ENCODE results near the gene SUPT16H. TPM values are rescaled to one million over a fixed set of nuclear protein-coding genes. Genes with fewer than 3 reads are reported as not detected.

Gene SUPT16H
- total and polyA plus RNA-seq, 2 of the 13 experiments (the other 11 are each of a cell fraction or from before 2014, with no cell fraction given) = 77.5 to 230 TPM

- ATAC-seq (peak; percentile 52), FAIRE-seq (no peak), DNase-seq (ENCODE audit: low spot score) (no peak)
- CTCF ChIA-PET (ENCODE audit: low intra/inter-chr PET ratio, low total read pairs) = no interaction called here
- Histone ChIP-seq H3K4me1 (ENCODE audit: insufficient read depth, low read length) (no peaks in the 10 kb centered on the region), H3K9ac (ENCODE audit: insufficient read depth, low read depth, low read length) (no peak overlapping the region), H3K79me2 (ENCODE audit: insufficient read depth, low read length) (no peaks in the 10 kb centered on the region), H3K4me2 (ENCODE audit: low read depth, low read length) (no peak overlapping the region), H4K20me1 (ENCODE audit: insufficient read depth, low read length) (no peaks in the 10 kb centered on the region), H3K9me3 (ENCODE audit: low read length) (no peaks in the 10 kb centered on the region), H3K4me3 (replicated peaks in 1 of 3; ENCODE audit: insufficient read depth in 1 of 3, low read depth in 2 of 3, low read length in 3 of 3) (no peak overlapping the region), H3K36me3 (replicated peaks in 1 of 2; ENCODE audit: control insufficient read depth in 1 of 2, insufficient read depth in 2 of 2, low read length in 2 of 2) (no peaks in the 10 kb centered on the region), H2AFZ (ENCODE audit: low read length) (no peak overlapping the region), H3K27me3 (ENCODE audit: control insufficient read depth in 1 of 2, insufficient read depth in 2 of 2, low read length in 2 of 2) (peaks cover 4 to 19% of the 10 kb centered on the region in 2 experiments; a peak in 2 of 5 replicates), H3K27ac (ENCODE audit: extremely low read length, insufficient read depth, low read length) (no peak overlapping the region)
- intact Hi-C loops (cut with micrococcal nuclease; ENCODE audit: unreplicated experiment) = no loop called here
- no TSS peak for BruUV-seq (replicated peaks)
- POLR2A ChIA-PET = interaction anchor here (1.0 to 1.7 kb wide), 2 partner anchors 18 to 110 kb away, joined by 3 to 4 read pairs; no protein-coding TSS in a partner anchor
- 47% methylated on average over 1 of the region's 1 CpG for WGBS (ENCODE audit: low lambda C conversion rate)
- TF ChIP-seq ZNF350 (CRISPR knock-in tag; IDR thresholded peaks at IDR 0.05; ENCODE audit: borderline replicate concordance, low read depth) (no peak), STAG1 (CRISPR knock-in tag; IDR thresholded peaks at IDR 0.05) (0 out of 2 replicates have a peak, but pooled peaks have one; percentile 16)
- TF ChIP-seq, protein P1, sequence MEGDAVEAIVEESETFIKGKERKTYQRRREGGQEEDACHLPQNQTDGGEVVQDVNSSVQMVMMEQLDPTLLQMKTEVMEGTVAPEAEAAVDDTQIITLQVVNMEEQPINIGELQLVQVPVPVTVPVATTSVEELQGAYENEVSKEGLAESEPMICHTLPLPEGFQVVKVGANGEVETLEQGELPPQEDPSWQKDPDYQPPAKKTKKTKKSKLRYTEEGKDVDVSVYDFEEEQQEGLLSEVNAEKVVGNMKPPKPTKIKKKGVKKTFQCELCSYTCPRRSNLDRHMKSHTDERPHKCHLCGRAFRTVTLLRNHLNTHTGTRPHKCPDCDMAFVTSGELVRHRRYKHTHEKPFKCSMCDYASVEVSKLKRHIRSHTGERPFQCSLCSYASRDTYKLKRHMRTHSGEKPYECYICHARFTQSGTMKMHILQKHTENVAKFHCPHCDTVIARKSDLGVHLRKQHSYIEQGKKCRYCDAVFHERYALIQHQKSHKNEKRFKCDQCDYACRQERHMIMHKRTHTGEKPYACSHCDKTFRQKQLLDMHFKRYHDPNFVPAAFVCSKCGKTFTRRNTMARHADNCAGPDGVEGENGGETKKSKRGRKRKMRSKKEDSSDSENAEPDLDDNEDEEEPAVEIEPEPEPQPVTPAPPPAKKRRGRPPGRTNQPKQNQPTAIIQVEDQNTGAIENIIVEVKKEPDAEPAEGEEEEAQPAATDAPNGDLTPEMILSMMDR (CRISPR knock-in tag; IDR thresholded peaks at IDR 0.05) = 0 out of 2 replicates have a peak, but pooled peaks have one; percentile 8
- TF ChIP-seq, protein P2, sequence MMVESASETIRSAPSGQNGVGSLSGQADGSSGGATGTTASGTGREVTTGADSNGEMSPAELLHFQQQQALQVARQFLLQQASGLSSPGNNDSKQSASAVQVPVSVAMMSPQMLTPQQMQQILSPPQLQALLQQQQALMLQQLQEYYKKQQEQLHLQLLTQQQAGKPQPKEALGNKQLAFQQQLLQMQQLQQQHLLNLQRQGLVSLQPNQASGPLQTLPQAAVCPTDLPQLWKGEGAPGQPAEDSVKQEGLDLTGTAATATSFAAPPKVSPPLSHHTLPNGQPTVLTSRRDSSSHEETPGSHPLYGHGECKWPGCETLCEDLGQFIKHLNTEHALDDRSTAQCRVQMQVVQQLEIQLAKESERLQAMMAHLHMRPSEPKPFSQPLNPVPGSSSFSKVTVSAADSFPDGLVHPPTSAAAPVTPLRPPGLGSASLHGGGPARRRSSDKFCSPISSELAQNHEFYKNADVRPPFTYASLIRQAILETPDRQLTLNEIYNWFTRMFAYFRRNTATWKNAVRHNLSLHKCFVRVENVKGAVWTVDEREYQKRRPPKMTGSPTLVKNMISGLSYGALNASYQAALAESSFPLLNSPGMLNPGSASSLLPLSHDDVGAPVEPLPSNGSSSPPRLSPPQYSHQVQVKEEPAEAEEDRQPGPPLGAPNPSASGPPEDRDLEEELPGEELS (CRISPR knock-in tag; IDR thresholded peaks at IDR 0.05) = no peak
- in situ Hi-C loops (cut with HindIII; ENCODE audit: extremely low pct_ligation_motif_present, low pct_unique_long_range_greater_than_20kb) = no loop called here
These were observed 56.8 kb downstream of the SUPT16H start for GRCh38 chr14:21326972-21327371.

All from HepG2 (cell line).